ENCODE measurements around the gene MPHOSPH9. TPM values are rescaled to one million over a fixed set of nuclear protein-coding genes. Genes with fewer than 3 reads are reported as not detected.

The MPHOSPH9 gene
- total RNA-seq, 1 experiment from 2014 or later = 60.5 TPM

DNA sequence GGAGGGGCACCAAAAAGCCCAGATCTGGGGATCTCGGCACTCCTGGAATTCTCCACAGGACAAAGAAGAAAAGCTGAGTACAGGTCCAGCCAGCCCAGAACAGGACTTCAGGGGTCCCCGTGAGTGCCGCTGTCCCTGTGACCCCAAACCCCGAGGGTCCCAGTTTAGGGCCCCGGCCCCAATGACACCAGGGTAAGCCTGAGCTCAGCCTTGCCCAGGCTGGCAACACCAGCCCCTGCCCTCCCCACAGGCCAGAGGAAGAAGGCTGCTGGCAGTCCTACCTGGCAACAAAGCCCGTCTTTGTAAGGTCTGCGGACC lies 36.9 kb upstream of the MPHOSPH9 start:
- Mint-ChIP-seq H3K27ac (peak overlapping the region; percentile 95 to 96 (median 96)), H3K9me3 (peaks cover 0 to 3% of the 10 kb centered on the region in 2 experiments; a peak in 2 of 5 replicates), H3K27me3 (ENCODE audit: low read depth) (no peaks in the 10 kb centered on the region), H3K4me3 (peak overlapping the region; percentile 91 to 96), H3K4me1 (peaks cover 38 to 40% of the 10 kb centered on the region in 2 experiments), H3K36me3 (ENCODE audit: insufficient read depth in 1 of 3, low read depth in 3 of 3) (peaks cover 8 to 42% (median 32%) of the 10 kb centered on the region in 3 experiments)
- H4K5ac ChIP-seq (ENCODE audit: insufficient read length, low read depth, low read length) = no peak overlapping the region
- peak overlapping the region; percentile 70 for H3K18ac ChIP-seq (ENCODE audit: insufficient read length, low read depth, low read length)
- H4K8ac ChIP-seq (replicated peaks; ENCODE audit: insufficient read length, low read depth, low read length) = no peak overlapping the region
- no peak overlapping the region for H3K56ac ChIP-seq (ENCODE audit: insufficient read length, low read depth, low read length)
- peak overlapping the region; percentile 89 for H3K9ac ChIP-seq (ENCODE audit: extremely low read depth, insufficient read length, low read length)
- no peak overlapping the region for H3K4ac ChIP-seq (ENCODE audit: low read depth, low read length)
- peak overlapping the region; percentile 61 for H3K4me2 ChIP-seq (ENCODE audit: insufficient read depth, insufficient read length, low read length)
- H3T11ph ChIP-seq (ENCODE audit: low read length) = no peak overlapping the region
- H3K79me1 ChIP-seq (ENCODE audit: insufficient read depth, low read depth, low read length, poor library complexity, severe bottlenecking) = no peaks in the 10 kb centered on the region
- DNase-seq = no peak
- H2BK120ac ChIP-seq (ENCODE audit: low read depth, low read length, poor library complexity, severe bottlenecking) = no peak overlapping the region
- no peaks in the 10 kb centered on the region for H3K27me3 ChIP-seq (ENCODE audit: insufficient read depth, low read length)
- TF ChIP-seq, protein P1, sequence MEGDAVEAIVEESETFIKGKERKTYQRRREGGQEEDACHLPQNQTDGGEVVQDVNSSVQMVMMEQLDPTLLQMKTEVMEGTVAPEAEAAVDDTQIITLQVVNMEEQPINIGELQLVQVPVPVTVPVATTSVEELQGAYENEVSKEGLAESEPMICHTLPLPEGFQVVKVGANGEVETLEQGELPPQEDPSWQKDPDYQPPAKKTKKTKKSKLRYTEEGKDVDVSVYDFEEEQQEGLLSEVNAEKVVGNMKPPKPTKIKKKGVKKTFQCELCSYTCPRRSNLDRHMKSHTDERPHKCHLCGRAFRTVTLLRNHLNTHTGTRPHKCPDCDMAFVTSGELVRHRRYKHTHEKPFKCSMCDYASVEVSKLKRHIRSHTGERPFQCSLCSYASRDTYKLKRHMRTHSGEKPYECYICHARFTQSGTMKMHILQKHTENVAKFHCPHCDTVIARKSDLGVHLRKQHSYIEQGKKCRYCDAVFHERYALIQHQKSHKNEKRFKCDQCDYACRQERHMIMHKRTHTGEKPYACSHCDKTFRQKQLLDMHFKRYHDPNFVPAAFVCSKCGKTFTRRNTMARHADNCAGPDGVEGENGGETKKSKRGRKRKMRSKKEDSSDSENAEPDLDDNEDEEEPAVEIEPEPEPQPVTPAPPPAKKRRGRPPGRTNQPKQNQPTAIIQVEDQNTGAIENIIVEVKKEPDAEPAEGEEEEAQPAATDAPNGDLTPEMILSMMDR (conservative IDR thresholded peaks at IDR 0.05) = no peak
- H2BK20ac ChIP-seq (ENCODE audit: low read depth, low read length, poor library complexity, severe bottlenecking) = no peak overlapping the region
- no peak overlapping the region for H3K27ac ChIP-seq (ENCODE audit: insufficient read length, low read depth, low read length)
- H4K20me1 ChIP-seq (ENCODE audit: control insufficient read depth, insufficient read depth, insufficient read length) = no peaks in the 10 kb centered on the region
- H4K91ac ChIP-seq (ENCODE audit: insufficient read length, low read depth, low read length) = no peak overlapping the region
- no CpG with 5 or more reads among the region's 7 CpGs for WGBS (ENCODE audit: extremely low coverage, insufficient read length, low lambda C conversion rate)
- H2AK5ac ChIP-seq (ENCODE audit: insufficient read length, low read length) = no peak overlapping the region
- peaks cover 14% of the 10 kb centered on the region for H3K23me2 ChIP-seq (ENCODE audit: insufficient read length, low read depth, low read length, poor library complexity, severe bottlenecking)
- no peak overlapping the region for H3K23ac ChIP-seq (ENCODE audit: insufficient read length, low read depth, low read length)
- H3K4me1 ChIP-seq (ENCODE audit: insufficient read depth, low read length) = peaks cover 3% of the 10 kb centered on the region; the same call in 1 of the 2 replicates
- no peak overlapping the region for H2BK12ac ChIP-seq (ENCODE audit: insufficient read length, low read depth, low read length)
- H2BK15ac ChIP-seq (ENCODE audit: low read depth, low read length) = no peak overlapping the region
- H3K14ac ChIP-seq (ENCODE audit: insufficient read depth, low read length) = peak overlapping the region; percentile 77
- H2BK5ac ChIP-seq (ENCODE audit: insufficient read length, low read length) = no peak overlapping the region
- peaks cover 22% of the 10 kb centered on the region; the same call in 1 of the 2 replicates for H3K79me2 ChIP-seq (ENCODE audit: insufficient read depth, low read length)
- H2AFZ ChIP-seq (ENCODE audit: low read length) = no peak overlapping the region
- no peaks in the 10 kb centered on the region for H3K9me3 ChIP-seq (ENCODE audit: control insufficient read depth, low read depth, low read length)
